HepG2 (cell line): ENCODE results near the gene CLDN16. TPM values are rescaled to one million over a fixed set of nuclear protein-coding genes. Genes with fewer than 3 reads are reported as not detected.

Source experiments
- BRCA1 ChIP-seq: sonication (generic); formaldehyde crosslinking; IDR thresholded peaks from 2 replicates; pipeline ENCODE4 v1.4.0; 2020; ENCODE audit warnings: missing genetic modification reagents
- CENPT ChIP-seq: sonication (generic); formaldehyde crosslinking; IDR thresholded peaks from 2 replicates; pipeline ENCODE4 v1.8.0; 2022; ENCODE audit warnings: low read depth, mild to moderate bottlenecking, moderate library complexity, missing genetic modification reagents
- FOSL2 ChIP-seq: sonication (generic); formaldehyde crosslinking; IDR thresholded peaks from 2 replicates; pipeline ENCODE4 v1.4.0; 2020; ENCODE audit warnings: missing genetic modification reagents
- GATAD1 ChIP-seq: IDR thresholded peaks from 2 replicates; pipeline ENCODE4 v1.6.1; 2016; ENCODE audit warnings: missing genetic modification reagents, missing compliant biosample characterization
- JUNB ChIP-seq: sonication (generic); formaldehyde crosslinking; IDR thresholded peaks from 2 replicates; pipeline ENCODE4 v1.8.0; 2022; ENCODE audit warnings: missing genetic modification reagents, mild to moderate bottlenecking, borderline replicate concordance
- JUND ChIP-seq: sonication (generic); formaldehyde crosslinking; IDR thresholded peaks from 2 replicates; pipeline ENCODE4 v1.8.0; 2022; ENCODE audit warnings: mild to moderate bottlenecking, missing genetic modification reagents
- KLF13 ChIP-seq: sonication (generic); formaldehyde crosslinking; IDR thresholded peaks from 2 replicates; pipeline ENCODE4 v1.4.0; 2020; ENCODE audit warnings: mild to moderate bottlenecking, missing genetic modification reagents
- MAZ ChIP-seq, 2 experiments: sonication (generic) in 1 of 2; formaldehyde crosslinking in 1 of 2; IDR thresholded peaks; 2 replicates each; pipeline versions ENCODE4 v1.5.0 to v1.6.1; 2012 to 2020; ENCODE audit warnings: low read depth in 2 of 2, mild to moderate bottlenecking in 2 of 2, borderline replicate concordance in 1 of 2, improper control_type of control experiment in 1 of 2, low read length in 1 of 2, missing genetic modification reagents in 1 of 2, moderate library complexity in 1 of 2
- MIXL1 ChIP-seq: IDR thresholded peaks from 2 replicates; pipeline ENCODE4 v1.6.1; 2016
- NFE2L2 ChIP-seq: fragments of 150-350 bp; IDR thresholded peaks from 2 replicates; pipeline ENCODE4 v1.6.1; 2014; ENCODE audit warnings: low read length
- PCBP2 ChIP-seq: fragments of 200-400 bp; formaldehyde crosslinking; optimal IDR thresholded peaks from 2 replicates; pipeline ENCODE3; 2018; ENCODE audit warnings: low read length, low read depth; ENCODE audit not compliant: poor library complexity, severe bottlenecking
- RXRB ChIP-seq: IDR thresholded peaks from 2 replicates; pipeline ENCODE4 v1.6.1; 2016; ENCODE audit warnings: borderline replicate concordance, missing genetic modification reagents, missing compliant biosample characterization
- SMARCC2 ChIP-seq: fragments of 450-650 bp; IDR thresholded peaks from 2 replicates; pipeline ENCODE4 v1.6.1; 2017; ENCODE audit warnings: antibody characterized with exemption, mild to moderate bottlenecking
- SMC3 ChIP-seq: IDR thresholded peaks from 2 replicates; pipeline ENCODE4 v1.6.1; 2011; ENCODE audit warnings: low read length, improper control_type of control experiment
- SOX13 ChIP-seq, 3 experiments: fragments of 450-650 bp in 1 of 3; sonication (generic) in 1 of 3; formaldehyde crosslinking in 1 of 3; IDR thresholded peaks in 2 of 3; conservative IDR thresholded peaks in 1 of 3; 2 replicates each; pipeline versions ENCODE4 v1.5.0 to v1.6.1; 2016 to 2020; ENCODE audit warnings: antibody characterized with exemption in 1 of 3, mild to moderate bottlenecking in 1 of 3, missing compliant biosample characterization in 1 of 3, missing genetic modification reagents in 1 of 3, moderate library complexity in 1 of 3
- YEATS2 ChIP-seq: sonication (generic); formaldehyde crosslinking; IDR thresholded peaks from 2 replicates; pipeline ENCODE4 v1.4.0; 2020; ENCODE audit warnings: missing genetic modification reagents, borderline replicate concordance
- YY1 ChIP-seq: IDR thresholded peaks from 2 replicates; pipeline ENCODE4 v1.6.1; 2011; ENCODE audit warnings: low read length, low read depth, moderate library complexity, mild to moderate bottlenecking; ENCODE audit not compliant: insufficient read depth, insufficient replicate concordance
- ZC3H13 ChIP-seq: sonication (generic); formaldehyde crosslinking; IDR thresholded peaks from 2 replicates; pipeline ENCODE4 v1.8.1; 2023; ENCODE audit warnings: mild to moderate bottlenecking, missing genetic modification reagents, moderate library complexity
- ZNF263 ChIP-seq: sonication (generic); formaldehyde crosslinking; IDR thresholded peaks from 2 replicates; pipeline ENCODE4 v1.4.0; 2020; ENCODE audit warnings: missing genetic modification reagents
- ZNF317 ChIP-seq: sonication (generic); formaldehyde crosslinking; IDR thresholded peaks from 2 replicates; pipeline ENCODE4 v1.5.0; 2020; ENCODE audit warnings: mild to moderate bottlenecking, missing genetic modification reagents
- ZNF382 ChIP-seq: sonication (generic); formaldehyde crosslinking; IDR thresholded peaks from 2 replicates; pipeline ENCODE4 v1.5.0; 2020; ENCODE audit warnings: missing genetic modification reagents, mild to moderate bottlenecking, borderline replicate concordance
- ZNF644 ChIP-seq: IDR thresholded peaks from 2 replicates; pipeline ENCODE4 v1.6.1; 2016; ENCODE audit warnings: low read depth
- ZNF781 ChIP-seq: sonication (generic); formaldehyde crosslinking; IDR thresholded peaks from 2 replicates; pipeline ENCODE4 v1.5.1; 2020; ENCODE audit warnings: borderline replicate concordance, mild to moderate bottlenecking, missing genetic modification reagents; ENCODE audit errors: not compliant biosample characterization
- ZSCAN30 ChIP-seq: sonication (generic); formaldehyde crosslinking; IDR thresholded peaks from 2 replicates; pipeline ENCODE4 v1.5.0; 2020; ENCODE audit warnings: mild to moderate bottlenecking, missing genetic modification reagents
- polyA plus RNA-seq, 8 experiments: library from polyadenylated mRNA; depleted of rRNA in 3 of 8; stranded (reverse) in 7 of 8; unstranded in 1 of 8; fragments of >200 nt; fragmentation: Illumina TruSeq in 4 of 8; extraction: Trizol in 4 of 8; gene quantifications; 2 replicates each; pipeline versions ENCODE4 v1.2.1 to v1.2.3, GENCODE V29; 2011 to 2016; ENCODE audit warnings: low read depth in 4 of 8, missing spikeins in 1 of 8, mixed read lengths in 1 of 8; ENCODE audit not compliant: insufficient read depth in 1 of 8
- total RNA-seq, 5 experiments: library from RNA; depleted of rRNA; stranded (reverse); fragments of >200 nt; fragmentation: Illumina TruSeq; extraction: Trizol; gene quantifications; 2 replicates each; pipeline ENCODE4 v1.2.3, GENCODE V29; 2016; ENCODE audit warnings: low read depth in 1 of 5
- TF ChIP-seq, protein P1 (sequence below): IDR thresholded peaks from 2 replicates; pipeline ENCODE4 v1.6.1; 2016; ENCODE audit warnings: control low read depth
- TF ChIP-seq, protein P2 (sequence below): sonication (generic); formaldehyde crosslinking; IDR thresholded peaks from 2 replicates; pipeline ENCODE4 v1.4.0; 2020; ENCODE audit warnings: missing genetic modification reagents
- TF ChIP-seq, protein P3 (sequence below): sonication (generic); formaldehyde crosslinking; IDR thresholded peaks from 2 replicates; pipeline ENCODE4 v1.4.0; 2020; ENCODE audit warnings: missing genetic modification reagents
- TF ChIP-seq, protein P4 (sequence below): sonication (generic); formaldehyde crosslinking; IDR thresholded peaks from 2 replicates; pipeline ENCODE4 v1.5.0; 2020; ENCODE audit warnings: mild to moderate bottlenecking, missing genetic modification reagents, moderate library complexity

The CLDN16 gene
- total and polyA plus RNA-seq, 2 of the 13 experiments (the other 11 are each of a cell fraction or from before 2014, with no cell fraction given) = 0.13 to 0.24 TPM

DNA sequence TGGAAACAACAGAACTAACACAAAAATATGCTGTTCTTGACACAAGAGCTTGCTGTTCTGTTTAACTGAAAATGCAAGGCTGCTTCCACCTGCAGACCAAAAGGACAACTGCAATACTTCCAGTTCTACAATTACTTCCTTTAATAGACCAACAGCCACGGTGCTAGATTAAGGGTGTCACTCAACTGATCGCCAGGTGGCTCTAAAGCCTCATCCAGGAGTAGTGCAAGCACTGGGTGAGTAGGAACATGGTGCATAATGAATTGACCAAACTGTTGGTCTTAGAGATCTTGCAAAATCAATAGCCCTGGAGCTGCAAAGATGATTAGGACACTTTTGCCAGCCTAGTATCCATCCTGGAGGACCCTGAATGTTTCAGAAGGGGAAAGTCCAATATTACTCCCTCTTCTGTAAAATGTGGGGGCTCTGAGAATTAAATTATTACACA, 3.6 kb upstream of the CLDN16 start (continued):
- TF ChIP-seq ZSCAN30 = no peak
- TF ChIP-seq, protein P1, sequence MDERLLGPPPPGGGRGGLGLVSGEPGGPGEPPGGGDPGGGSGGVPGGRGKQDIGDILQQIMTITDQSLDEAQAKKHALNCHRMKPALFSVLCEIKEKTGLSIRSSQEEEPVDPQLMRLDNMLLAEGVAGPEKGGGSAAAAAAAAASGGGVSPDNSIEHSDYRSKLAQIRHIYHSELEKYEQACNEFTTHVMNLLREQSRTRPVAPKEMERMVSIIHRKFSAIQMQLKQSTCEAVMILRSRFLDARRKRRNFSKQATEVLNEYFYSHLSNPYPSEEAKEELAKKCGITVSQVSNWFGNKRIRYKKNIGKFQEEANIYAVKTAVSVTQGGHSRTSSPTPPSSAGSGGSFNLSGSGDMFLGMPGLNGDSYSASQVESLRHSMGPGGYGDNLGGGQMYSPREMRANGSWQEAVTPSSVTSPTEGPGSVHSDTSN (CRISPR knock-in tag) = peak; percentile 56; the same call in 1 of the 2 replicates
- TF ChIP-seq GATAD1 (CRISPR knock-in tag) = no peak
- TF ChIP-seq CENPT (CRISPR knock-in tag) = no peak
- no peak for TF ChIP-seq KLF13 (CRISPR knock-in tag)
- TF ChIP-seq ZC3H13 (CRISPR knock-in tag) = no peak
- peak; percentile 85; the same call in 1 of the 2 replicates for TF ChIP-seq SMC3
- no peak for TF ChIP-seq ZNF781 (CRISPR knock-in tag)
- TF ChIP-seq ZNF644 = no peak
- no peak for TF ChIP-seq SMARCC2
- TF ChIP-seq YEATS2 (CRISPR knock-in tag) = no peak; the same call in 1 of the 2 replicates
- TF ChIP-seq BRCA1 (CRISPR knock-in tag) = no peak
- TF ChIP-seq, protein P2, sequence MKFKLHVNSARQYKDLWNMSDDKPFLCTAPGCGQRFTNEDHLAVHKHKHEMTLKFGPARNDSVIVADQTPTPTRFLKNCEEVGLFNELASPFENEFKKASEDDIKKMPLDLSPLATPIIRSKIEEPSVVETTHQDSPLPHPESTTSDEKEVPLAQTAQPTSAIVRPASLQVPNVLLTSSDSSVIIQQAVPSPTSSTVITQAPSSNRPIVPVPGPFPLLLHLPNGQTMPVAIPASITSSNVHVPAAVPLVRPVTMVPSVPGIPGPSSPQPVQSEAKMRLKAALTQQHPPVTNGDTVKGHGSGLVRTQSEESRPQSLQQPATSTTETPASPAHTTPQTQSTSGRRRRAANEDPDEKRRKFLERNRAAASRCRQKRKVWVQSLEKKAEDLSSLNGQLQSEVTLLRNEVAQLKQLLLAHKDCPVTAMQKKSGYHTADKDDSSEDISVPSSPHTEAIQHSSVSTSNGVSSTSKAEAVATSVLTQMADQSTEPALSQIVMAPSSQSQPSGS (CRISPR knock-in tag) = 0 out of 2 replicates have a peak, but pooled peaks have one; percentile 36
- 0 out of 2 replicates have a peak, but pooled peaks have one; percentile 16 for TF ChIP-seq FOSL2 (CRISPR knock-in tag)
- no peak for TF ChIP-seq JUND
- TF ChIP-seq, protein P3, sequence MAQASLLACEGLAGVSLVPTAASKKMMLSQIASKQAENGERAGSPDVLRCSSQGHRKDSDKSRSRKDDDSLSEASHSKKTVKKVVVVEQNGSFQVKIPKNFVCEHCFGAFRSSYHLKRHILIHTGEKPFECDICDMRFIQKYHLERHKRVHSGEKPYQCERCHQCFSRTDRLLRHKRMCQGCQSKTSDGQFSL (CRISPR knock-in tag) = no peak
- TF ChIP-seq MAZ (IDR thresholded peaks at IDR 0.05; ENCODE audit: borderline replicate concordance, low read depth, low read length) = no peak
- TF ChIP-seq MAZ (CRISPR knock-in tag; IDR thresholded peaks at IDR 0.05; ENCODE audit: low read depth) = no peak
- TF ChIP-seq JUNB (CRISPR knock-in tag) = no peak
- no peak for TF ChIP-seq PCBP2
- no peak for TF ChIP-seq ZNF317 (CRISPR knock-in tag)
- no peak for TF ChIP-seq NFE2L2
- TF ChIP-seq ZNF263 = no peak
- TF ChIP-seq, protein P4, sequence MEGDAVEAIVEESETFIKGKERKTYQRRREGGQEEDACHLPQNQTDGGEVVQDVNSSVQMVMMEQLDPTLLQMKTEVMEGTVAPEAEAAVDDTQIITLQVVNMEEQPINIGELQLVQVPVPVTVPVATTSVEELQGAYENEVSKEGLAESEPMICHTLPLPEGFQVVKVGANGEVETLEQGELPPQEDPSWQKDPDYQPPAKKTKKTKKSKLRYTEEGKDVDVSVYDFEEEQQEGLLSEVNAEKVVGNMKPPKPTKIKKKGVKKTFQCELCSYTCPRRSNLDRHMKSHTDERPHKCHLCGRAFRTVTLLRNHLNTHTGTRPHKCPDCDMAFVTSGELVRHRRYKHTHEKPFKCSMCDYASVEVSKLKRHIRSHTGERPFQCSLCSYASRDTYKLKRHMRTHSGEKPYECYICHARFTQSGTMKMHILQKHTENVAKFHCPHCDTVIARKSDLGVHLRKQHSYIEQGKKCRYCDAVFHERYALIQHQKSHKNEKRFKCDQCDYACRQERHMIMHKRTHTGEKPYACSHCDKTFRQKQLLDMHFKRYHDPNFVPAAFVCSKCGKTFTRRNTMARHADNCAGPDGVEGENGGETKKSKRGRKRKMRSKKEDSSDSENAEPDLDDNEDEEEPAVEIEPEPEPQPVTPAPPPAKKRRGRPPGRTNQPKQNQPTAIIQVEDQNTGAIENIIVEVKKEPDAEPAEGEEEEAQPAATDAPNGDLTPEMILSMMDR (CRISPR knock-in tag) = peak; percentile 89
- peak; percentile 47; the same call in 1 of the 2 replicates for TF ChIP-seq RXRB (CRISPR knock-in tag)
- no peak for TF ChIP-seq YY1
- TF ChIP-seq SOX13 (IDR thresholded peaks at IDR 0.05) = no peak
- TF ChIP-seq SOX13 (CRISPR knock-in tag; conservative IDR thresholded peaks at IDR 0.05 in 1 of 2, IDR thresholded peaks at IDR 0.05 in 1 of 2) = peak in 1 of 2 experiments; percentile 10; a peak in 1 of 4 replicates
- peak; percentile 62 for TF ChIP-seq MIXL1 (CRISPR knock-in tag)
- no peak for TF ChIP-seq ZNF382 (CRISPR knock-in tag)
